Prostate gland (tissue), 2 donors: ENCODE measurements around the gene CAB39. TPM values are rescaled to one million over a fixed set of nuclear protein-coding genes. Genes with fewer than 3 reads are reported as not detected.

Experiments
- DNase-seq: peaks from one replicate; pipeline ENCODE4 v3.0.0-alpha.2; 2019; ENCODE audit warnings: low spot score
- H3K27ac ChIP-seq, 2 donors: fragments of 200-600 bp; sonication (generic); 2 replicates each; pipeline ENCODE4 v1.5.1; 2017 to 2019
- H3K27me3 ChIP-seq: fragments of 200-600 bp; sonication (generic); replicated peaks from 2 replicates; pipeline ENCODE4 v1.5.1; 2019; ENCODE audit not compliant: insufficient read depth
- H3K36me3 ChIP-seq, 2 donors: fragments of 200-600 bp; sonication (generic); 1 replicate in 1 of 2; 2 replicates in 1 of 2; pipeline versions ENCODE4 v1.5.1 to v1.8.1; 2017 to 2019
- H3K4me1 ChIP-seq: fragments of 200-600 bp; sonication (generic); replicated peaks from 2 replicates; pipeline ENCODE4 v1.5.1; 2019
- H3K4me3 ChIP-seq, 2 donors: fragments of 200-600 bp; sonication (generic); 2 replicates each; pipeline ENCODE4 v1.5.1; 2017 to 2019
- H3K9me3 ChIP-seq: fragments of 200-600 bp; sonication (generic); 2 replicates; pipeline ENCODE4 v1.5.1; 2017
- CTCF ChIP-seq, 4 experiments: fragments of 200-600 bp in 2 of 4; fragments of 450-650 bp in 2 of 4; sonication (generic) in 2 of 4; IDR thresholded peaks; 1 replicate in 3 of 4; 2 replicates in 1 of 4; pipeline ENCODE4 v1.5.1; 2016 to 2019; ENCODE audit warnings: antibody characterized with exemption in 4 of 4, mild to moderate bottlenecking in 2 of 4, moderate library complexity in 2 of 4
- POLR2A ChIP-seq: fragments of 450-650 bp; IDR thresholded peaks from one replicate; pipeline ENCODE4 v1.6.1; 2016; ENCODE audit warnings: antibody characterized with exemption, mild to moderate bottlenecking
- POLR2AphosphoS5 ChIP-seq: sonication (generic); formaldehyde crosslinking; IDR thresholded peaks from one replicate; pipeline ENCODE4 v1.6.1; 2017; ENCODE audit warnings: antibody characterized with exemption
- WGBS: methylation state at CpG from one replicate; pipeline ENCODE4 v1.1.5; 2018; 5-methylcytosine and 5-hydroxymethylcytosine counted together
- intact Hi-C: fragments of 100-400 bp; cut with DNase I; formaldehyde crosslinking; loops from one replicate; pipeline ENCODE4 v1.14.2; 2022
- total RNA-seq, 2 donors: library from RNA; depleted of rRNA; stranded (reverse); fragments of >200 nt; gene quantifications; one replicate each; pipeline ENCODE4 v1.1.0, GENCODE V29; 2016

Gene CAB39
- total RNA-seq, 2 donors from 2014 or later: 75.4 to 105 TPM

DNA sequence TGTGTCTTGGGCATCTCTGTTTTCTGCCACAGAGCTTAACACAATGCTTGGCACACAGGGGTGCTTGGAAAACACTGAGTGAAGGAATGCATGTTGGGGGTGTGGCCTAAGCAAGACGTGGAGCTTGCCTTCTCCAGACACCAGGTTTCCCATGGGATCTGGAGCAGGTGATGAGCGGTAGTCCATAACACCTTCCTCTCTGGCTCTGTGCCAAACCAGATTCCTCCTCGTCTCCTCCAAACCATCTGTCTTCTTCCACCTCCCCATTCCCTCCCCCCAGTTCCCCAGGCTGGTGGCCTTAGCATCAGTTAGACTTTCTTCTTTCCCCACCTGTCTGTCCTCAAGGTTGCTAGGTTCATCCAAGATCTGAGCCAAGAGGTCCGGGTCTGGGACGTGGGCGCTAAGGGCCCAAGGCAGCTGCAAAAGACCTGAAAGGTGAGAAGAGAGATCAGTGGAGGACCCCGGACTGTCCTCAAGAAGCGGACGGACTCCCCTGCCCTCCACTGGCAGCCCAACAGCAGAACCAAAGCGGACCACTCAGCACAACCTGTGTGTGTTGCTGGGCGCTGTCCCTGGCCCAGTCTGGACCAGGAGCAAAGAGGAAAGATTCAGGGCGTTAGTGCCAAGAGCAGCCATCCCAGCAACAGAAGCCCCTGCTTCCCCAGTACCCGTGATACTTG is 150.9 kb downstream of the CAB39 start:
- H3K9me3 ChIP-seq: no peaks in the 10 kb centered on the region
- no peak for TF ChIP-seq CTCF (IDR thresholded peaks at IDR 0.05)
- no peak for TF ChIP-seq POLR2A
- TF ChIP-seq POLR2AphosphoS5: no peak
- no peak overlapping the region for H3K4me3 ChIP-seq
- no peaks in the 10 kb centered on the region for H3K27me3 ChIP-seq
- H3K27ac ChIP-seq: no peak overlapping the region
- peaks cover 12% of the 10 kb centered on the region for H3K4me1 ChIP-seq
- no peaks in the 10 kb centered on the region for H3K36me3 ChIP-seq
- WGBS: 81% methylated on average over 13 of the region's 13 CpGs
- intact Hi-C loops: no loop called here
- no peak for DNase-seq

- no peaks in the 10 kb centered on the region for H3K27me3 ChIP-seq
- 48% methylated on average over 18 of the region's 18 CpGs for WGBS
- intact Hi-C loops: no loop called here
- no peak for DNase-seq
- H3K4me1 ChIP-seq: peaks cover 12% of the 10 kb centered on the region
- peak overlapping the region; percentile 53 to 55 for H3K4me3 ChIP-seq
- no peak for TF ChIP-seq POLR2AphosphoS5
- no peak for TF ChIP-seq POLR2A
- TF ChIP-seq CTCF (IDR thresholded peaks at IDR 0.05): no peak
- no peak overlapping the region for H3K27ac ChIP-seq
- H3K36me3 ChIP-seq: no peaks in the 10 kb centered on the region
- H3K9me3 ChIP-seq: no peaks in the 10 kb centered on the region
Measured at GRCh38 chr2:230864122-230864604, 151.5 kb downstream of the CAB39 start.

GRCh38 chr2:230864605-230865306 is 152.1 kb downstream of the CAB39 start, which contains the start of gene ITM2C:
Gene ITM2C, plus strand, starts transcription at chr2:230864942. Its CDS starts 84 bp downstream, at chr2:230865026.
- under 1% methylated on average over 21 of the region's 76 CpGs for WGBS
- intact Hi-C loops: no loop called here
- peaks cover 12% of the 10 kb centered on the region for H3K4me1 ChIP-seq
- no peaks in the 10 kb centered on the region for H3K36me3 ChIP-seq
- peak; percentile 61 for DNase-seq
- H3K27ac ChIP-seq: peak within 1 kb of the TSS; percentile 45 to 50
- peak within 1 kb of the TSS; percentile 53 to 55 for H3K4me3 ChIP-seq
- no peaks in the 10 kb centered on the region for H3K27me3 ChIP-seq
- TF ChIP-seq POLR2AphosphoS5: peak; percentile 18
- TF ChIP-seq POLR2A: peak; percentile 48
- peak in 3 of 4 experiments; percentile 25 to 43 (median 36) for TF ChIP-seq CTCF (IDR thresholded peaks at IDR 0.05)
- no peaks in the 10 kb centered on the region for H3K9me3 ChIP-seq

- intact Hi-C loops: no loop called here
- peak overlapping the region; percentile 45 to 50 for H3K27ac ChIP-seq
- WGBS: 2% methylated on average over 24 of the region's 24 CpGs
- peak overlapping the region; percentile 53 to 55 for H3K4me3 ChIP-seq
- H3K4me1 ChIP-seq: peaks cover 12% of the 10 kb centered on the region
- no peaks in the 10 kb centered on the region for H3K36me3 ChIP-seq
- TF ChIP-seq CTCF (IDR thresholded peaks at IDR 0.05): no peak
- TF ChIP-seq POLR2A: no peak
- TF ChIP-seq POLR2AphosphoS5: no peak
- H3K9me3 ChIP-seq: no peaks in the 10 kb centered on the region
- no peaks in the 10 kb centered on the region for H3K27me3 ChIP-seq
- DNase-seq: no peak
Measured at GRCh38 chr2:230865307-230865765, 152.7 kb downstream of the CAB39 start.
